Left kidney (tissue), 2 donors: ENCODE results near the gene WWOX. TPM values are rescaled to one million over a fixed set of nuclear protein-coding genes. Genes with fewer than 3 reads are reported as not detected.

ENCODE experiments used
- DNase-seq: peaks from one replicate; pipeline ENCODE4 v3.0.0-alpha.2; 2013
- polyA plus RNA-seq: library from polyadenylated mRNA; unstranded; fragments of 120-200 nt; gene quantifications from one replicate; pipeline ENCODE4 v1.2.1, GENCODE V29; 2013; ENCODE audit not compliant: insufficient read length

Gene WWOX
- polyA plus RNA-seq, 1 donor, result 34.1 TPM

- DNase-seq, result no peak
These were observed 95.5 kb downstream of the WWOX start for GRCh38 chr16:78194948-78195347.

GRCh38 chr16:78195797-78196196 lies 96.3 kb downstream of the WWOX start:
- DNase-seq, result no peak

GRCh38 chr16:78196502-78196901 lies 97.0 kb downstream of the WWOX start:
- no peak for DNase-seq

- no peak for DNase-seq
These were observed 98.8 kb downstream of the WWOX start for GRCh38 chr16:78198288-78198687.

- no peak for DNase-seq
These were observed 100.0 kb downstream of the WWOX start for GRCh38 chr16:78199325-78200022.

GRCh38 chr16:78200023-78200389 lies 100.6 kb downstream of the WWOX start:
- DNase-seq, result no peak

- no peak for DNase-seq
These were observed 101.2 kb downstream of the WWOX start for GRCh38 chr16:78200623-78201096.

GRCh38 chr16:78205506-78205905 lies 106.1 kb downstream of the WWOX start:
- no peak for DNase-seq

GRCh38 chr16:78206623-78207223 lies 107.3 kb downstream of the WWOX start:
- no peak for DNase-seq

- no peak for DNase-seq
These were observed 110.7 kb downstream of the WWOX start for GRCh38 chr16:78209951-78210661.

GRCh38 chr16:78211020-78211599 lies 111.7 kb downstream of the WWOX start:
- DNase-seq, result no peak

GRCh38 chr16:78211946-78212345 lies 112.5 kb downstream of the WWOX start:
- no peak for DNase-seq

- DNase-seq, result no peak
These were observed 113.2 kb downstream of the WWOX start for GRCh38 chr16:78212674-78213073.

- no peak for DNase-seq
These were observed 114.3 kb downstream of the WWOX start for GRCh38 chr16:78213751-78214150.

GRCh38 chr16:78215222-78215621 lies 115.8 kb downstream of the WWOX start:
- DNase-seq, result no peak

- no peak for DNase-seq
These were observed 116.8 kb downstream of the WWOX start for GRCh38 chr16:78216166-78216745.

- no peak for DNase-seq
These were observed 117.8 kb downstream of the WWOX start for GRCh38 chr16:78217276-78217675.

GRCh38 chr16:78218279-78218678 lies 118.8 kb downstream of the WWOX start:
- no peak for DNase-seq

- DNase-seq, result no peak
These were observed 119.6 kb downstream of the WWOX start for GRCh38 chr16:78218856-78219651.

GRCh38 chr16:78220571-78220970 lies 121.1 kb downstream of the WWOX start:
- no peak for DNase-seq

- DNase-seq, result no peak
These were observed 122.4 kb downstream of the WWOX start for GRCh38 chr16:78221892-78222291.

- no peak for DNase-seq
These were observed 124.9 kb downstream of the WWOX start for GRCh38 chr16:78224342-78224741.
